Stimulated activated CD8-positive, alpha-beta memory T cell treated with anti-CD3 and anti-CD28 coated beads, Interleukin-12 subunit alpha, Interleukin-12 subunit beta, amount 100 ng/mL, for 1 hour (primary cell): ENCODE data around the gene CDH20.
"Not testable (repeated sequence)": the region's sequence is repeated elsewhere in the genome, so short reads cannot be mapped to it uniquely, and the experiment has no call there.

Source experiments
- DNase-seq: peaks from one replicate; pipeline ENCODE4 v3.0.0-alpha.2; 2020; ENCODE audit warnings: low read depth

CDH20 gene

GRCh38 chr18:61348230-61348629, 15.0 kb downstream of the CDH20 start:
- no peak for DNase-seq

GRCh38 chr18:61350578-61350977, 17.3 kb downstream of the CDH20 start:
- no peak for DNase-seq

- DNase-seq = no peak
Observed at GRCh38 chr18:61352059-61352458, 18.8 kb downstream of the CDH20 start.

- no peak for DNase-seq
Observed at GRCh38 chr18:61352611-61353010, 19.4 kb downstream of the CDH20 start.

- no peak for DNase-seq
Observed at GRCh38 chr18:61360404-61361383, 27.5 kb downstream of the CDH20 start.

GRCh38 chr18:61362511-61362910, 29.3 kb downstream of the CDH20 start:
- DNase-seq = no peak

- DNase-seq = no peak
Observed at GRCh38 chr18:61364953-61365352, 31.7 kb downstream of the CDH20 start.

- no peak for DNase-seq
Observed at GRCh38 chr18:61368001-61368400, 34.8 kb downstream of the CDH20 start.

- not testable (repeated sequence) for DNase-seq
Observed at GRCh38 chr18:61369671-61370070, 36.4 kb downstream of the CDH20 start.

- no peak for DNase-seq
Observed at GRCh38 chr18:61371111-61371510, 37.9 kb downstream of the CDH20 start.

- DNase-seq = no peak
Observed at GRCh38 chr18:61379827-61380226, 46.6 kb downstream of the CDH20 start.

- DNase-seq = no peak
Observed at GRCh38 chr18:61388010-61388409, 54.8 kb downstream of the CDH20 start.

- DNase-seq = no peak
Observed at GRCh38 chr18:61394983-61395382, 61.8 kb downstream of the CDH20 start.

- no peak for DNase-seq
Observed at GRCh38 chr18:61397222-61397621, 64.0 kb downstream of the CDH20 start.

GRCh38 chr18:61398961-61399705, 65.9 kb downstream of the CDH20 start:
- DNase-seq = no peak

- no peak for DNase-seq
Observed at GRCh38 chr18:61400016-61400635, 66.9 kb downstream of the CDH20 start.

- no peak for DNase-seq
Observed at GRCh38 chr18:61400716-61401115, 67.5 kb downstream of the CDH20 start.

- no peak for DNase-seq
Observed at GRCh38 chr18:61402726-61403125, 69.5 kb downstream of the CDH20 start.

- DNase-seq = no peak
Observed at GRCh38 chr18:61413396-61413795, 80.2 kb downstream of the CDH20 start.

GRCh38 chr18:61414086-61414485, 80.9 kb downstream of the CDH20 start:
- no peak for DNase-seq

- DNase-seq = no peak
Observed at GRCh38 chr18:61419763-61420162, 86.5 kb downstream of the CDH20 start.

- no peak for DNase-seq
Observed at GRCh38 chr18:61420218-61420885, 87.1 kb downstream of the CDH20 start.
